SK-N-SH treated with all-trans-retinoic acid at 6 μM for 48 hours (cell line): Measurements from ENCODE around the gene OR1A1.

ENCODE experiments used
- ATAC-seq: fragments of 200-7000 bp; cut with Tn5 transposase; 3 replicates; pipeline ENCODE4 v1.9.1; 2020; ENCODE audit warnings: mild to moderate bottlenecking, moderate library complexity
- ARNTL ChIP-seq: fragments of 450-650 bp; formaldehyde crosslinking; IDR thresholded peaks from 2 replicates; pipeline ENCODE4 v1.5.0; 2020; ENCODE audit warnings: low read depth, mild to moderate bottlenecking, moderate library complexity, borderline replicate concordance
- BACH2 ChIP-seq: fragments of 250-450 bp; sonication (Bioruptor Pico); IDR thresholded peaks from 2 replicates; pipeline ENCODE4 v1.9.0; 2021; ENCODE audit warnings: mild to moderate bottlenecking, borderline replicate concordance
- CREB5 ChIP-seq: fragments of 250-450 bp; sonication (Bioruptor Pico); IDR thresholded peaks from 2 replicates; pipeline ENCODE4 v1.5.1; 2020; ENCODE audit warnings: low read depth, mild to moderate bottlenecking, moderate library complexity
- CSDC2 ChIP-seq: fragments of 250-450 bp; sonication (Bioruptor Pico); IDR thresholded peaks from 2 replicates; pipeline ENCODE4 v1.5.0; 2020; ENCODE audit warnings: mild to moderate bottlenecking, moderate library complexity
- CSRNP3 ChIP-seq: fragments of 250-450 bp; sonication (Bioruptor Pico); IDR thresholded peaks from 2 replicates; pipeline ENCODE4 v1.5.1; 2021; ENCODE audit warnings: mild to moderate bottlenecking, moderate library complexity
- ESRRG ChIP-seq: fragments of 250-450 bp; sonication (Bioruptor Pico); IDR thresholded peaks from 2 replicates; pipeline ENCODE4 v1.6.1; 2021; ENCODE audit warnings: mild to moderate bottlenecking
- GLIS3 ChIP-seq: fragments of 250-450 bp; sonication (Bioruptor Pico); IDR thresholded peaks from 2 replicates; pipeline ENCODE4 v1.5.0; 2020; ENCODE audit warnings: mild to moderate bottlenecking, moderate library complexity
- ISL1 ChIP-seq: fragments of 250-450 bp; sonication (Bioruptor Pico); IDR thresholded peaks from 2 replicates; pipeline ENCODE4 v2.1.2; 2022; ENCODE audit warnings: mild to moderate bottlenecking, moderate library complexity
- OSR1 ChIP-seq: fragments of 250-450 bp; sonication (Bioruptor Pico); IDR thresholded peaks from 2 replicates; pipeline ENCODE4 v1.8.0; 2022; ENCODE audit warnings: moderate library complexity, mild to moderate bottlenecking, inconsistent platforms
- PATZ1 ChIP-seq: fragments of 250-450 bp; sonication (Bioruptor Pico); IDR thresholded peaks from 2 replicates; pipeline ENCODE4 v1.8.0; 2020; ENCODE audit warnings: mild to moderate bottlenecking, moderate library complexity, borderline replicate concordance
- POU6F1 ChIP-seq: fragments of 250-450 bp; sonication (Bioruptor Pico); IDR thresholded peaks from 2 replicates; pipeline ENCODE4 v1.8.0; 2021; ENCODE audit warnings: low read depth, mild to moderate bottlenecking, moderate library complexity, borderline replicate concordance
- PPARA ChIP-seq: fragments of 250-450 bp; sonication (Bioruptor Pico); IDR thresholded peaks from 2 replicates; pipeline ENCODE4 v1.5.0; 2020; ENCODE audit warnings: mild to moderate bottlenecking, borderline replicate concordance
- RARB ChIP-seq: fragments of 250-450 bp; sonication (Bioruptor Pico); IDR thresholded peaks from 2 replicates; pipeline ENCODE4 v1.8.0; 2021; ENCODE audit warnings: mild to moderate bottlenecking, moderate library complexity
- SNAI2 ChIP-seq: fragments of 250-450 bp; sonication (Bioruptor Pico); IDR thresholded peaks from 2 replicates; pipeline ENCODE4 v1.5.0; 2020; ENCODE audit warnings: mild to moderate bottlenecking, moderate library complexity
- TCF4 ChIP-seq: fragments of 250-450 bp; sonication (Bioruptor Pico); IDR thresholded peaks from 2 replicates; pipeline ENCODE4 v1.8.0; 2021; ENCODE audit warnings: mild to moderate bottlenecking, moderate library complexity, borderline replicate concordance
- TOX ChIP-seq: fragments of 250-450 bp; sonication (Bioruptor Pico); IDR thresholded peaks from 2 replicates; pipeline ENCODE4 v1.8.0; 2021; ENCODE audit warnings: mild to moderate bottlenecking, moderate library complexity, borderline replicate concordance
- TSHZ2 ChIP-seq: fragments of 250-450 bp; sonication (Bioruptor Pico); IDR thresholded peaks from 2 replicates; pipeline ENCODE4 v1.5.0; 2020; ENCODE audit warnings: mild to moderate bottlenecking, moderate library complexity
- ZC3H10 ChIP-seq: fragments of 250-450 bp; sonication (Bioruptor Pico); IDR thresholded peaks from 2 replicates; pipeline ENCODE4 v1.5.1; 2021; ENCODE audit warnings: mild to moderate bottlenecking, moderate library complexity
- ZFP3 ChIP-seq: fragments of 250-450 bp; sonication (Bioruptor Pico); IDR thresholded peaks from 2 replicates; pipeline ENCODE4 v1.5.0; 2020; ENCODE audit warnings: mild to moderate bottlenecking, moderate library complexity
- ZFP30 ChIP-seq: fragments of 450-650 bp; formaldehyde crosslinking; IDR thresholded peaks from 2 replicates; pipeline ENCODE4 v1.5.0; 2022; ENCODE audit warnings: mild to moderate bottlenecking, moderate library complexity
- ZNF565 ChIP-seq: fragments of 450-650 bp; formaldehyde crosslinking; conservative IDR thresholded peaks from 2 replicates; pipeline ENCODE4 v1.5.0; 2020; ENCODE audit warnings: low read depth, mild to moderate bottlenecking, moderate library complexity
- ZNF70 ChIP-seq: fragments of 450-650 bp; formaldehyde crosslinking; IDR thresholded peaks from 2 replicates; pipeline ENCODE4 v1.5.0; 2020; ENCODE audit warnings: mild to moderate bottlenecking, moderate library complexity
- ZNF8 ChIP-seq: fragments of 450-650 bp; formaldehyde crosslinking; IDR thresholded peaks from 2 replicates; pipeline ENCODE4 v1.5.0; 2020; ENCODE audit warnings: mild to moderate bottlenecking, moderate library complexity

Gene OR1A1

GRCh38 chr17:3208484-3208883 lies 1.0 kb downstream of the OR1A1 start (continued):
- no peak for TF ChIP-seq GLIS3 (CRISPR knock-in tag)

GRCh38 chr17:3213001-3213400 lies 5.5 kb downstream of the OR1A1 start:
- TF ChIP-seq ISL1 (CRISPR knock-in tag) (no peak), RARB (CRISPR knock-in tag) (no peak), ZC3H10 (CRISPR knock-in tag) (no peak), BACH2 (CRISPR knock-in tag) (no peak), CSDC2 (CRISPR knock-in tag) (no peak), OSR1 (CRISPR knock-in tag) (no peak), PATZ1 (CRISPR knock-in tag) (no peak), GLIS3 (CRISPR knock-in tag) (no peak), PPARA (CRISPR knock-in tag) (no peak), ZNF8 (CRISPR knock-in tag) (no peak), TSHZ2 (CRISPR knock-in tag) (no peak), ARNTL (CRISPR knock-in tag) (no peak), CREB5 (CRISPR knock-in tag) (no peak), ESRRG (CRISPR knock-in tag) (no peak), ZNF565 (CRISPR knock-in tag) (no peak), ZFP30 (no peak), TCF4 (no peak), ZNF70 (CRISPR knock-in tag) (no peak), POU6F1 (CRISPR knock-in tag) (no peak), CSRNP3 (CRISPR knock-in tag) (no peak)
- no peak for ATAC-seq

GRCh38 chr17:3213587-3213986 lies 6.1 kb downstream of the OR1A1 start:
- no peak for ATAC-seq
- TF ChIP-seq SNAI2 (CRISPR knock-in tag) = no peak
- TF ChIP-seq ESRRG (CRISPR knock-in tag) = no peak
- no peak for TF ChIP-seq BACH2 (CRISPR knock-in tag)
- no peak for TF ChIP-seq OSR1 (CRISPR knock-in tag)
- no peak for TF ChIP-seq ZFP30
- no peak for TF ChIP-seq ZFP3 (CRISPR knock-in tag)
- no peak for TF ChIP-seq PPARA (CRISPR knock-in tag)
- no peak for TF ChIP-seq CREB5 (CRISPR knock-in tag)
- no peak for TF ChIP-seq CSRNP3 (CRISPR knock-in tag)
- TF ChIP-seq ZNF565 (CRISPR knock-in tag) = no peak
- no peak for TF ChIP-seq RARB (CRISPR knock-in tag)
- no peak for TF ChIP-seq TOX (CRISPR knock-in tag)
- no peak for TF ChIP-seq ZNF8 (CRISPR knock-in tag)
- no peak for TF ChIP-seq TCF4
- TF ChIP-seq CSDC2 (CRISPR knock-in tag) = no peak
- TF ChIP-seq TSHZ2 (CRISPR knock-in tag) = no peak
- no peak for TF ChIP-seq GLIS3 (CRISPR knock-in tag)
